Activated T-helper 2 cell treated with anti-CD3 and anti-CD28 coated beads, Interferon-gamma antibody, Interleukin-2, Interleukin-4, amounts not matched to agents 10 μg/mL and 5 μg/mL and 100 μg/mL, durations not matched to agents 14 hours and 24 hours and 36 hours (primary cell): Measurements from ENCODE around the gene NELFA. TPM values are rescaled to one million over a fixed set of nuclear protein-coding genes. Genes with fewer than 3 reads are reported as not detected.

Experiments
- DNase-seq: peaks from one replicate; pipeline ENCODE4 v3.0.0; 2021; ENCODE audit warnings: low spot score
- H3K27ac Mint-ChIP-seq: one replicate; pipeline ENCODE4 v1.8.0; 2021; ENCODE audit warnings: mixed read lengths
- H3K27me3 Mint-ChIP-seq: one replicate; pipeline ENCODE4 v1.8.0; 2021; ENCODE audit warnings: low read depth, mixed read lengths
- H3K36me3 Mint-ChIP-seq: one replicate; pipeline ENCODE4 v1.8.0; 2021; ENCODE audit warnings: low read depth, mixed read lengths
- H3K4me1 Mint-ChIP-seq: one replicate; pipeline ENCODE4 v1.8.0; 2021; ENCODE audit warnings: low read depth, mixed read lengths
- H3K4me3 Mint-ChIP-seq: one replicate; pipeline ENCODE4 v1.8.0; 2021; ENCODE audit warnings: low read depth, mild to moderate bottlenecking, moderate library complexity, mixed read lengths
- H3K9me3 Mint-ChIP-seq: one replicate; pipeline ENCODE4 v1.8.0; 2021; ENCODE audit warnings: mixed read lengths
- intact Hi-C: fragments of 100-400 bp; cut with micrococcal nuclease; formaldehyde crosslinking; loops from one replicate; pipeline ENCODE4 v1.15.1; 2023
- total RNA-seq: library from RNA; stranded (reverse); gene quantifications from 2 replicates; pipeline ENCODE4 v1.2.3, GENCODE V29; 2022

Gene NELFA
- total RNA-seq, 1 donor from 2014 or later, result 48.3 TPM

DNA sequence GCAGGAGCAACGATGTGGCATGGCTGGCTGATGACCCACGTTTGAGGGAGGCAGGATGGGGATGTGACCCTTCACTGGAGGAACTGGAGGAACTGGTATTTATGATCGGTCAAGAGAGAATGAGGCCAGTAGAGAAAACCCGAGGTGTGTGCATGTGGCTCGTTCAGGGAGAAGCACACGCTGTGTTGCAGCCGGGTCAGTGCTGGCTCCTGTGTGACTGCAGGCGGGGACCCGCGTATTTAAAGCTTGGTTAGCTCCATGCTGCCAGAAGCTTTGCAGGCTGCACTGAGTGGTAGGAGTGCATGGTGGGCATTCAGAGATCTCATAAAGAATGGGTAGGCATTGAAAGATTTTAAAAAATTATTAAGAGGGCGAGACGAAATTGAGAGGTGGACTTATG, 52.1 kb downstream of the NELFA start:
- Mint-ChIP-seq H3K9me3 (no peaks in the 10 kb centered on the region), H3K4me1 (no peaks in the 10 kb centered on the region), H3K36me3 (peaks cover 81% of the 10 kb centered on the region), H3K27me3 (no peaks in the 10 kb centered on the region), H3K4me3 (no peak overlapping the region), H3K27ac (no peak overlapping the region)
- no peak for DNase-seq
- intact Hi-C loops, result no loop called here

DNA sequence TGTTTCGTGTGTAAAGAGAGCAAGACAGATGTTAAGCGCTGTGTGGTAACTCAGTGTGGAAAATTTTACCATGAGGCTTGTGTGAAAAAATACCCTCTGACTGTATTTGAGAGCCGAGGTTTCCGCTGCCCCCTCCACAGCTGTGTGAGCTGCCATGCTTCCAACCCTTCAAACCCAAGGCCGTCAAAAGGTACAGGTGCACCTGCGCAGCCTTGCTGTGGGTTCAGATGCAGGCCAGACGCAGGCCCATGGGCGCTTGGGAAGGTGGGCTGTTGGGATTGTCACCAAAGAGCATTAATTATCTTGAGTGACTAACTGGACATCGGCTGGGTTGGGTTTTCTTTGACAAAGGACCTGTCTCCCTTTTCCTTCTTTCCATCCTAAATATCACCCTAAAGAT, 55.4 kb downstream of the NELFA start:
- H3K4me1 Mint-ChIP-seq, result no peaks in the 10 kb centered on the region
- intact Hi-C loops, result no loop called here
- peaks cover 69% of the 10 kb centered on the region for H3K36me3 Mint-ChIP-seq
- H3K27me3 Mint-ChIP-seq, result no peaks in the 10 kb centered on the region
- H3K27ac Mint-ChIP-seq, result no peak overlapping the region
- no peak overlapping the region for H3K4me3 Mint-ChIP-seq
- no peak for DNase-seq
- H3K9me3 Mint-ChIP-seq, result no peaks in the 10 kb centered on the region

DNA sequence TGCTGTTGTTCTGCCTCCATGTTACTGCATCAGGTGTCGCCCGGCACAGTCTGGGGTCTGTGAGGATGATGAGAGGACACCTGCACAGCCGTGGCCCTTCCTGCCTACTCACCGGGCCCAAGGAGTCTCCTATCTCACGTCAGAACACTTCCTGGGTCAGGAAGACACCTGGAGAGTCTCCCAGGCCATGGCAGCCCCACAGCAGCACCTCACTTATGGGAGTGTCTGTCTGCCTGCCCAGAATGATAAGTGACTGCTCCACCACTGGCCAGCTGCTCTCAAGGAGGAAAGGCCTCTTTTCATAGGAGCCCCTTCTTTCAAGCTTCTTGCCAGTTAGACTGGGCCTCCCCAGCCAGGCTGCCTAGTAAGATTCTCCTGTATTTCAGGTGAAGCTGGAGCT, 56.1 kb downstream of the NELFA start:
- no peaks in the 10 kb centered on the region for H3K4me1 Mint-ChIP-seq
- intact Hi-C loops, result no loop called here
- H3K9me3 Mint-ChIP-seq, result no peaks in the 10 kb centered on the region
- H3K4me3 Mint-ChIP-seq, result no peak overlapping the region
- DNase-seq, result no peak
- H3K36me3 Mint-ChIP-seq, result peaks cover 68% of the 10 kb centered on the region
- no peaks in the 10 kb centered on the region for H3K27me3 Mint-ChIP-seq
- no peak overlapping the region for H3K27ac Mint-ChIP-seq

DNA sequence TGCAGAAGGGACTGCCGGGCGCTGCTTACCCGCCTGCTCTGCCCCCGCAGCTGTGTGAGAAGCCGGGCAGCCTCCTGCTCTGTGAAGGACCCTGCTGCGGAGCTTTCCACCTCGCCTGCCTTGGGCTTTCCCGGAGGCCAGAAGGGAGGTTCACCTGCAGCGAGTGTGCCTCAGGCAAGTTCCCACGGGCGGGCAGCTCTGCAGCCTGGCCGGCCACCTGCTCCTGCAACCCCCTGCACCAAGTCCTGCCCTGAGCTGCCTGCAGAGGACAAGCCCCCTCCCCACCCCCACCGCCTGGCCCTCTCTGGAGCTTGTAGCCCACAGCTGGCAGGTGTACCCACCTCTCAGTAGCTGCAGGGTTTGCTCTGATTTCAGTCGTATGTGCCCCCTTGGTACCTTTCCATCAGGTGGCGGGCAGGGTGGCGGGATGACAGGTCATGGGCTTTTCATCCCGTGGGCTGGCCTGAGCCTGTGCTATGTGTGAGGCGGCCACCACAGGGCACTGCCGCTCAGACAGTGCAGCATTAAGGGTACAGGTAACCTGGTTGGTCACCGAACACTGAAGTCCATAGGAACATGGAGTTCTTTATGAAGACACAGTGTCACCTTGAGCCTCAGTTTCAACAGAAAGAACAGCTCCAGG, 56.6 kb downstream of the NELFA start:
- no peaks in the 10 kb centered on the region for H3K4me1 Mint-ChIP-seq
- no peak overlapping the region for H3K4me3 Mint-ChIP-seq
- H3K36me3 Mint-ChIP-seq, result peaks cover 67% of the 10 kb centered on the region
- intact Hi-C loops, result no loop called here
- H3K9me3 Mint-ChIP-seq, result no peaks in the 10 kb centered on the region
- no peaks in the 10 kb centered on the region for H3K27me3 Mint-ChIP-seq
- no peak for DNase-seq
- no peak overlapping the region for H3K27ac Mint-ChIP-seq

DNA sequence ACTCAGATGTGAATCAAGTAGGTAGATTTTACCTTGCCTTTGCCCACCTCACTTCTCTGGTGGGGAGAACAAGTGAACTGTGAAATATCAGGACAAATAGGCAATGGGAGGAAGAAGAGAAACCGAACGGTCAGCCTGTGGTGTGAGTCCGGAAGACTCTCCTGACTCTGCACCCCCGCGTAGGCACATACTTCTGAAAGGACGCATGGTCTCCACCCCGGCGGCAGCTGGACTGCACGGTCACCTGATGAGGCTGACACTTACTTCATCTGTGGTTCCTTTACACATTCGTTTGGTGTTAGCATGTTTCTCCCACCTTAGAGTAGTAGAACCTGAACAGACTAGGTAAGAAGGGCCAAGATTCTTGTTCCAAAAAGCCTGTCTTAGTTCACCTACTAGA, 58.4 kb downstream of the NELFA start:
- intact Hi-C loops, result no loop called here

DNA sequence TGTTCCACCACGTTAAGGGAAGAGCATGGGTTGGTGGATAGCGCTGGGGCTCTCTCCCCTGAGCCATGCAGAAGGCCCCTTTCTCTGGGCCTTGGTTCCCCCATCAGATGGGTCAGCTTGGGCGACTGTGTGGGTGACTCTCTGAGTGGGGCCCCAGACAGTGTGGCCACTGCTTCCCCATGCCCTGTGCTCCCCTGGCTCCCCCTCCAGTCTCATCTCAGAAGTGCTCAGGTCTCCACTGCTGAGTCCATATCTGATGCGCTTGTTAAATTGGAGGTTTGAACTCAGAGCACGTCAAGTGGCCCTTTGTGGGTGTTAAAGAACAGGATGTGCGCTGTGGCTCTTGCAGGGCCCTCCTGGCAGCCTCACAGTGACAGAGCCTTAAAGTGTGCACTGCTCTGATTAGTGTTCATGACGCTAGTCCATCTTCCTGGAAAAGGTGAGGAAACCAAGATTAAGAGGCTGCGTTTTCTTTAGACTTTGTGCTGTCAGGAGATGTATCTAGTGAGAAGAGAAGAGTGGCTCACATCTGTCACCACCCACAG, 59.8 kb downstream of the NELFA start:
- no peak overlapping the region for H3K4me3 Mint-ChIP-seq
- no peak overlapping the region for H3K27ac Mint-ChIP-seq
- H3K36me3 Mint-ChIP-seq, result peaks cover 60% of the 10 kb centered on the region
- DNase-seq, result no peak
- no peaks in the 10 kb centered on the region for H3K27me3 Mint-ChIP-seq
- no peaks in the 10 kb centered on the region for H3K4me1 Mint-ChIP-seq
- no peaks in the 10 kb centered on the region for H3K9me3 Mint-ChIP-seq
- intact Hi-C loops, result no loop called here

More for the DNA sequence above, 58.4 kb downstream of the NELFA start:
- H3K9me3 Mint-ChIP-seq, result no peaks in the 10 kb centered on the region
- H3K4me1 Mint-ChIP-seq, result no peaks in the 10 kb centered on the region
- H3K4me3 Mint-ChIP-seq, result no peak overlapping the region
- DNase-seq, result no peak
- no peak overlapping the region for H3K27ac Mint-ChIP-seq
- H3K36me3 Mint-ChIP-seq, result peaks cover 63% of the 10 kb centered on the region
- no peaks in the 10 kb centered on the region for H3K27me3 Mint-ChIP-seq

DNA sequence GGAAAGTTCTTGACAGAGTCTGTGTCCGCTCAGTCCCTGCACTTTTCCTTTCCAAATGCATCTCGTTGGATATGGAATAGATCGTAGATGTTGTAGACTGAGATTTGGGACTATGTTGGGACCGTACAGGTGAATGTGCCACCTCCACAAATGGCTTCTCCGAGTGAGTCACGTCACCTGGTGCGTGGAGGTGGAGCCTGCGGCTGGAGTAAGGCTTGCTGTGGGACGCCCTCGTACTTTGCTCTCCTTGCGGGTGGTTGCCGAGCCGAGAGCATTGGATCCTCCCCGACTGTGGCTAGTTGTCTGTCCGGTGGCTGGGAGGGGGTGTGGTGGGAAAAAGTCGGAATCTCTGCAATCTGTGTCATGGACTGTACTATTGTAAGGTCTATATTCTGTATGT, 60.5 kb downstream of the NELFA start:
- no peak for DNase-seq
- Mint-ChIP-seq H3K4me3 (no peak overlapping the region), H3K4me1 (no peaks in the 10 kb centered on the region), H3K27me3 (no peaks in the 10 kb centered on the region), H3K27ac (no peak overlapping the region), H3K9me3 (no peaks in the 10 kb centered on the region), H3K36me3 (peaks cover 60% of the 10 kb centered on the region)
- intact Hi-C loops, result no loop called here

DNA sequence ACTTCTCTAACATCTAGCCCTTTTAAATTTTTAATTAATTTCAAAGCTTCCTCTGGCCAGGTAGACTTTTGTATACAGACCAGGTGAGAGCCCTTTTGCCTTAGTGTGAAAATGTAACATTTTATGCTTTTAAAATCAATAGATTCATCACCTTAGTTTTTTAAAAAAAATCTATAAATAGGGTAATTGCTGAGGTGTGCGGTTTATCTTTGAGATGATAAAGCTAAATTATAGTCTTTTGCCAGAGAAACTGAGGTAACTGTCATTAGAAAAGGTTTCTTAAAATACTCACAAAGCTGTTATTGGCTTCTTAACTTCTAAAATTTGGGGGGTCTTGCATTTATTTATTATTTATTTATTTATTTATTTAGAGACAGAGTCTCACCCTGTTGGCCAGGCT, 62.9 kb downstream of the NELFA start:
- Mint-ChIP-seq H3K27ac (no peak overlapping the region), H3K4me3 (no peak overlapping the region), H3K9me3 (no peaks in the 10 kb centered on the region), H3K4me1 (no peaks in the 10 kb centered on the region), H3K36me3 (peaks cover 57% of the 10 kb centered on the region), H3K27me3 (no peaks in the 10 kb centered on the region)
- no peak for DNase-seq
- intact Hi-C loops, result no loop called here

DNA sequence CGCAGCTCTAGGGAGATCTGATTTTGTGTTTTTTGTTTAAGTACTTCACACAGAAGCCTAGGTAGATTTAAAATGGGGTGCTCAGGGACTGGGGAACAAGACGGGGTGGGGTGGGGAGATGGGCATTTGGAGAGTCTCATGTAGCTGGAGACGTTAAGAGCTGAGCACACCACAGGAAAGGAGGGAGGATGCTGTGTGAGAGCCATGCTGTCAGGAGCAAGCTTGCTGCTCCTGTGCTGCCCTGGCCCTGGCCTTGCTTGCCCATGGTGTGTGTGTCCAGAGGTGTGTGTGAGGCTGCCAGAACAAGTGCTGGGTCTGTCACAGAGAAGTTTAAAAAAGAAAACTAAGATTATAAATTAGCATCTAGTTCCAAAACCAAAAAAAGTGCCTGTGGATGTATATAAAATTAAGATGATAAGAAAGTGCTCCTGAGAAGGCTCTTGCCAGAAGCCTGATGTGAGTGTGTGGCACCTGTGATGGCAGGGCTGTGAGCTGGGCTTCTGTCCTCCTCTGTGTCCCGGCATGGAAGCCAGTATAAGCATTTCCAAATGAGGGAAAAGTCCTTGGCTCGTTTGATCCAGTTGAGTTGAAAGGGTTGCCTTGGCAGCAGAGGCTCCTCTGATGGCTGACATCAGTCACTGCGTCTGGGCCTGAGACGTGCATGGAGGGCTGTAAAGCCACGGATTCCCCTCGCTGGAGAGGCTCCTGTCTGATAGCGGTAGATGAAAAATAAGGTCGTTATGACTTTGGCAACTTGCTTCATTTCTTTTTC, 63.5 kb downstream of the NELFA start:
- Mint-ChIP-seq H3K9me3 (no peaks in the 10 kb centered on the region), H3K4me1 (no peaks in the 10 kb centered on the region), H3K27me3 (no peaks in the 10 kb centered on the region), H3K36me3 (peaks cover 61% of the 10 kb centered on the region), H3K4me3 (no peak overlapping the region), H3K27ac (no peak overlapping the region)
- intact Hi-C loops, result no loop called here
- no peak for DNase-seq

DNA sequence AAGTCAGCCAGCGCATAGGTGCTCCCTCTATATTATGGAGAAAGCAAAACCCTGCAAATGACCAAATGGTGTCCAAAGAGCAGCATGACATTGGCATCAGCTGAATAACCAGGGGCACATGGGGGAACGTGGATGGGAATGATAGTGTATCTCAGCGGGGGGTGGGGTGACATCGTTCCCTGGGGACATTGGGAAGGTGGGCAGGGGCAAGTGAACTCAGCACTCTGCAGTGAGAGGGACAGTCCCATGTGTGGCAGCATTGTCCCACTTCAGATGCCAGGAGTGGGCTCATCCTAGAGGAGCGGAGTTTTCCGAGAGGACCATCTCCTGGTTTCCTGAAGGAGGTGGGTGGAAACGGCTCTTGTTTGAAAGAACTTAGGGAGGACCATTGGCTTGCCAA, 64.8 kb downstream of the NELFA start:
- intact Hi-C loops, result no loop called here

DNA sequence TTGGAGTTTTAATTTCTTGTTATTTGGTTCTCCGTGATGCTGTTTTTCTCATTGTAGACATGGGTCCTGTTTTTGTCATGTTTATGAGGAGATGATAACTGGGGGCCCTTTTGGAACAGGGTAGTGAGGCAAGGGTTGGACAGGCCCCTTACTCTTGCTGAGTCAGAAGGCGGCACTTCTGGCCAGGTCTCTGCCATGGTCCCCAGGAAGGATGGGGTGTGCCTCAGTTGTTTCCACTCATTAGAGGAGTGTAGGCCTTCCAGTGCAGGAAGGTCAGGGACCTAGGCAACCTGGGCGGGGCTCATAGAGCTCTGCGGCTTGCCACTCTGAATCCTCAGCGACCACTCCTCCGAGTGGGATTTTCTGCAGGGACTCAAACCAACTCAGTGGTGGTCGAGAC, 68.2 kb downstream of the NELFA start:
- no peaks in the 10 kb centered on the region for H3K27me3 Mint-ChIP-seq
- no peaks in the 10 kb centered on the region for H3K9me3 Mint-ChIP-seq
- no peaks in the 10 kb centered on the region for H3K4me1 Mint-ChIP-seq
- intact Hi-C loops, result no loop called here
- H3K4me3 Mint-ChIP-seq, result no peak overlapping the region
- no peak for DNase-seq
- H3K36me3 Mint-ChIP-seq, result peaks cover 71% of the 10 kb centered on the region
- H3K27ac Mint-ChIP-seq, result no peak overlapping the region

More for the DNA sequence above, 64.8 kb downstream of the NELFA start:
- no peak overlapping the region for H3K4me3 Mint-ChIP-seq
- peaks cover 71% of the 10 kb centered on the region for H3K36me3 Mint-ChIP-seq
- H3K27me3 Mint-ChIP-seq, result no peaks in the 10 kb centered on the region
- no peaks in the 10 kb centered on the region for H3K9me3 Mint-ChIP-seq
- no peak for DNase-seq
- H3K4me1 Mint-ChIP-seq, result no peaks in the 10 kb centered on the region
- H3K27ac Mint-ChIP-seq, result no peak overlapping the region

DNA sequence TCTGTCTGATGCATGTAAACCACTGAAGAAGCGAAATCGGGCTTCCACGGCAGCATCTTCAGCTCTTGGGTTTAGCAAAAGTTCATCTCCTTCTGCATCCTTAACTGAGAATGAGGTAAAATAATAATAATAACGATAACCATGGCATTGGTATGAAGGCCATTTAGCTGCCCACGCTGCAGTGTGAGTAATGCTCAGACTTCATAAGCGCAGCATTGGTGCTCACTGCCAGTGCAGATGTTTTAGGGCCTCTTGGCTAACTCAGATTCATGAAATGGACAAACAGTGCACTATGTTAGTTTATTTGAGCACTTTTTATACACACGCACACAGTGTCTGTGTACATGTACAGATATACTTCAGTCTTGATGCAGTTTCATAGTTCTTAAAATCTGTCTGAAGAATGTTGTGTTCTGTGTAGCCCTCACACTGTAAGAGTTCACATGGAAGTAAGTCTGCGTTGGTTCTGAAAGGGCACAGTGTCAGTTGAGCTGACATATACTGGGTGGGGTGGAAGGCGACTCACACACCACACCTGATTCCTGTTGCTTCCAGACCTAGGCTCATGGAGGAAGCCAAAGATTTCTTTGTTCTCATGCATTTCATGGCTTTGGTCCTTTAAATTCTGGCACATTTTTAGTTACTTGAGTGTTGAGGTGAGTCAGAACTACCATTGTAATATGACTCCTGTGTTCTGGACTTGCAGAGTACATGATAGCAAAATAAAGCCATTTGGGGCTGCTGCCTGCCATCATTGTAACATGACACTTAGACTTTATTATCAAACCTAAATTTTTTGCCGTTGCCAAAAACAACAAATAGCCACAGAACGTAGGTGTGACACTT, 68.9 kb downstream of the NELFA start:
- DNase-seq, result no peak
- Mint-ChIP-seq H3K36me3 (peaks cover 64% of the 10 kb centered on the region), H3K9me3 (no peaks in the 10 kb centered on the region), H3K4me1 (no peaks in the 10 kb centered on the region), H3K27me3 (no peaks in the 10 kb centered on the region), H3K4me3 (no peak overlapping the region), H3K27ac (no peak overlapping the region)
- intact Hi-C loops, result no loop called here

DNA sequence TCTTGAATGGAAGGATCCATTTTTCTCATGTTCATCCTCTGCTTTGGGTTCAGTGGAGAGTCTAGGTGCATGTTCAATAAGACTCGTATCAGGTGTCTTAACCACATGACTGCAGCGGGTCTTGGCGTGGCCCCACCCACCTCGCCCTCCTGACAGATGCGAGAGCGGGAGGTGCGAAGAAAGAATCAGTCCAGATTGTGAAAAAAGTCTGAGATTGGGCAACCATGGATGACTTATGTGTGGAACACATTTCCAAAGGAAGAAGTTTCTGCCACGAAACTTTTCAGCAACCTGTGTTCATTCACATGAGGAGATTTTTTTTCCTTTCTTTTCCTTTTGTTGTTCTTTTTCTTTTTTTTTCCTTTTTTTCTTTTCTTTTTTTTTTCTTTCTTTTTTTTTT, 70.7 kb downstream of the NELFA start:
- Mint-ChIP-seq H3K36me3 (peaks cover 53% of the 10 kb centered on the region), H3K4me3 (no peak overlapping the region), H3K9me3 (no peaks in the 10 kb centered on the region), H3K27me3 (no peaks in the 10 kb centered on the region), H3K27ac (no peak overlapping the region), H3K4me1 (no peaks in the 10 kb centered on the region)
- intact Hi-C loops, result no loop called here
- no peak for DNase-seq
